GM21526 (cell line): ENCODE results near the gene NBPF3.
"Not testable (repeated sequence)": the region's sequence is repeated elsewhere in the genome, so short reads cannot be mapped to it uniquely, and the experiment has no call there.

ENCODE experiments used
- ATAC-seq: cut with Tn5 transposase; IDR thresholded peaks from one replicate; pipeline ENCODE4 v1.9.1; 2021; ENCODE audit warnings: moderate library complexity; ENCODE audit not compliant: unreplicated experiment, low FRiP score

Gene NBPF3

DNA sequence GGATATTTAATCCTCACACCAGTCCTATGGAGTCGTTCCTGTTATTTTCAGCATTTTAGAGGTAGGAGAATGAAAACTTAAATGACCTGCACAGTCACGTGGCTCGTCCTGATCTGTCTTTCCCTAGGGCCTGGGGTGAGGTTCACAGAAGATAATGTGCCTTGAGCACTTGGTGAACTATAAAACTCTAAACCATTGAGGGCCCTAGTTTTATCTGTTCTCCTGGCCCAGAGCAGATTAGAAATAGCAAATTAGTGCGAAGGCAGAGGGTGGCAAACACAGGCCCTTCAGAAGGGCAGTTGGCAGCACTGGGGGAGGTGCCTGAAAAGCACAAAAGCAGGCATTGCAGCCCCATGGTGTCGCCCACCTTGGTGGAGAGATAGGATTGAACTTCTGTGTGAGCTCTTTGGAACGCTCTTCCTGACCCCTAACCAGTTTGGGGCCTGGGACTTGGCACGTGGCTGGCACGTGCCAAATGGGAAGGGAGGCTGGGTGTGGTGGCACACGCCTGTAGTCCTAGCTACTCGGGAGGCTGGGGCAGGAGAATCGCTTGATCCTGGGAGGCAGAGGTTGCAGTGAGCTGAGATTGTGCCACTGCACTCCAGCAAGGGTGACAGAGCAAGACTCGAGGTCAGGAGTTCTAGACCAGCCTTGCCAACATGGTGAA is 1.2 kb upstream of the NBPF3 start:
- ATAC-seq: not testable (repeated sequence)

DNA sequence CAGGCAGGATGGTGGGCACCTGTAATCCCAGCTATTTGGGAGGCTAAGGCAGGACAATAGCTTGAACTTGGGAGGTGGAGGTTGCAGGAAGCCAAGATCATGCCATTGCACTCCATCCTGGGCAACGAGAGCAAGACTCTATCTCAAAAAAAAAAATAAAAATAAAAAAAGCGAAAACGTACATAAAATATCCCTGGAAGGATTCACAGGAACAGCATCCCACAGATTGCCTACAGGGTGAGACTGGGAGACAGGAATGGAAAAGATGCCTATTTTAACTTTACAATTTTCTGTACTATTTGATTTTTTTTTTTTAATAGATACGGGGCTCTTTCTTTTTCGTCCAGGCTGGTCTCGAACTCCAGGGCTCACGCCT is 604 bp upstream of the NBPF3 start:
- no peak for ATAC-seq

DNA sequence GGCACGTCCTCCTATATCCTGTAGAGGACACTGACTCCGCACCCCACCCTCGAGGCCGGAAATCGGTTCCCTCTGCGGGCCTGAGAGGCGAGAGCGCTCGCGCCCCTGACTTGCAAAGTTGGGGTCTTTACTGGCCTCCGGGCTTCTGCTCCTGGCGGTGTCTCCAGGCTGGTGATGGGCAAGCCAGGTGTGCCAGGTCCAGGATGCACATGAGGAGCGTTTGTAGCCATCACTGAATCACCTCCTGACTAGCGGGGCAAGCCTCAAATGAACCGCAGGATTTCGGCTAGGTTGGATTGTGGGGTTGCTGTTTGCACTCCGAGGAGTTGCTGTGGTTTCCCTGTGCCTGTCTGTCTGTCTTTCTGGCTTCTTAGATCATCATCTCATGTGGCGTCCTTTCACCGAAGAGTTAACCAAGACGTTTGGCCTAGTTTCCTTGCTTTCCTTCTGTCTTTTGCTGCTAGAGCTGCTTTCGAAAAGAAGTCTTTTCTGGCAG is 741 bp downstream of the NBPF3 start:
- not testable (repeated sequence) for ATAC-seq

DNA sequence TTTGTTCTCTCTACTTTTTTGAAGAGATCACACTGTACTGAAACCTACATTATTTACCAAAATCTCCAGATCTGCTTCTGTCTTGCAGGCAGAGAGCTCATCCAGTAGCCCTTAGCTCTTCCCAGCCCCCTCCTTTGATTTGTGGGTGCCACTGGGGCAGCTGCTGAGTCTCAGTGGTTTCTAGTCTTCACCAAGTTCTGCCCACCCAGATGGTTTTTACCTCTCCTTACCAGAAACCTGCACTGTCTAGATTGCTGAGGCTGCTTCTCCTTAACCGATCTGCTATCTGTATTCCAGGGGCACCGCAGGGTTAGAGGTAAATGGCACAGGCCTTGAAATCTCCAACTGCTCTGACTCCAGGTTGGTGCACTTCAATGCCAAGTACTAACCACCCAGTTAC is 6.7 kb downstream of the NBPF3 start:
- ATAC-seq: not testable (repeated sequence)

DNA sequence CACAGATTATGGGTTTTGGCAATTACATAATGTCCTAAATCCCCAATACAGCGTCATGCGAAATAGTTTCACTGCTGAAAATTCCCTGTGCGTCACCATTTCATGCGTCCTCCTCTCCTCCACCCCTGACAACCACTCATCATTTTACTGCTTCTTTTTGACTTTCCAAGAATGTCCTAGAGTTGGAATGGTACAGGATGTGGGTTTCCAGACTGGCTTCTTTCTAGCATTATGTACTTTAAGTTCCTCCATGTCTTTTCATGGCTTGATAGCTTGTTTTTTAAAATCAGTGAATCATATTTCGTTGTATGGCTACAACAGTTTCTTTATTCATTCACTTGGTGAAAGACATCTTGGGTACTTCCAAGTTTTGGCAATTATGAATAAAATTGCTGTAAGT is 7.4 kb downstream of the NBPF3 start:
- no peak for ATAC-seq

DNA sequence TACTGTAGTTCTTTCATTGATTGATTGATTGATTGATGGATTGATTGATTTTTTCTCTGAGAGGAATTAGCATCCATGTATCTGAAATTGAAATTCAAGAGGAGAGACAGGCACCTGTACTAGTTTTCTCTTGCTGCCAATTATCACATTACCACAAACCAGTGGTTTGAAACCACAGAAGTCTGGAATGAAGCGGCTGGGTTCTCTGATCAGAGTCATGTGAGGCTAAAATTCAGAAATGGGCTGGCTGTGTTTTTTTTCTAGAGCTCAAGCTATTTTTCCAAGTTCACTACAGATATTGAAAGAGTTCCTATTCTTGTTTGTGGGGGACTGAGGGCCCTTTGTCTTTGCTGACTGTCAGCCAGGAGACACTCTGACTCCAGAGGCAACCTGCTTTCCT is 10.0 kb downstream of the NBPF3 start:
- ATAC-seq: no peak

DNA sequence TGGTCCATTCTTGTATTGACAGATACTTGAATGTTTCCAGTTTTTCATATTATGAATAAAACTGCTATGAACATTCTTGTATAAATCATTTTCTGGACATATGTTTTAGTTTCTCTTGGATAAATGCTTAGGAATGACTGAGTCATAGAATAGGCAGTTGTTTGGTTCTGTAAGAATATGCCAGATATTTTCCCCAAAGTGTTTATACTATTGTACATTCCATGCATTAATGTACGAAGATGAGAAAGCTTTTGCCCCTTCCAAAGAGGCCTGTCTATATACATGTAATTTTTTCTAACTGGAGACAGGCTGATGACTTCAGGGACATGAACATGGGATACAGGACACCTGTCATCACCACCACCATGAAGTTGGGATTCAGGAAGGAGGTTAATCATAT is 11.3 kb downstream of the NBPF3 start:
- no peak for ATAC-seq

DNA sequence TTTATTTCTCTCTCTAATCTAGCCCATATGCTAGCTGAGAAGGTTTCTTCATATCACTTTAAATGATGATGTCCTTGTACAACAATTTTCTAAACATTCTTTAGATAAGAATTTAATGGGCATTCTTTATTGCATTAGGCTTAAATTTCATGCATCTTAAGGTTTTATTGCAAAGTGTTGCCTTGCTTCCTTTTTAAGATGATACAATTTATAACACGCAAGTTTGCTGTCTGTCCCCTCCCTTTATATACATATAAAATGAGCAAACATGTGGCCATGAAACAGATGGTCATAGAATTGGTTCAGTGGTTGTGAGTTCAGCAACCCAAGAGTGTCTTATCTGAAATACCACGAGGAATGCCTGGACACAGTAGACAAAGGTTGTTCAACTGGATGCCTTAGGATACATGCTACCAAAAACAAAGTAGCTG is 12.1 kb downstream of the NBPF3 start:
- no peak for ATAC-seq

DNA sequence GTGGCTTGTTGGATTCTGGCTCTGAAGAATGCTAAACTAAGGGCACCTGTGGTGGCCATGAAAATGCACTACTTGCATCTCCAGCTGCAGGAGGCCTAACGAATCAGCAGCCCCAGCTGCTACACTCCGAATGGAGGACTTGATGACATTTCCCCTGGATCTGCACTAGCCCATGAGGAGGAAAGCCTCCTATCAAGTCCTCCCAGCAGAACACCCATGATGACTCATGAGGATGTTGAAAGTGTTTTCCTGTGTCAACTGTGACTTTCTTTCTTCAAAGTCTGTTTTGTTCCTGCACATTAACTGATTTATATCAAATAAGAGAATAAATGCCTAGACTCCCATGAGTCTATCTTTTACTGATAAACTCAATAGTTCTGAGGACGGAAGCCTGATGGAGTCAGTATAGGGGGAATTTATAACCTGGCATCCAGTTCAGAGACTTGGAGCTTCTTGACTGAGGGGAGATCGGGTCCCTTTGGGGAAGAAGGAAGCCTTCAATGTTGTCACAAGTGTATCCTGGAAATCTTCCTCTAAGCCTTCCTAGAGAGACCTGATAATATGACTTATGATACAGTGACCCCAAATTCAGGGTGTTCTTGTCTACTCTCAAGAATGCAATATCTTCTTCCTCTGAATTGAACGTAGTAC is 14.2 kb downstream of the NBPF3 start:
- ATAC-seq: not testable (repeated sequence)

DNA sequence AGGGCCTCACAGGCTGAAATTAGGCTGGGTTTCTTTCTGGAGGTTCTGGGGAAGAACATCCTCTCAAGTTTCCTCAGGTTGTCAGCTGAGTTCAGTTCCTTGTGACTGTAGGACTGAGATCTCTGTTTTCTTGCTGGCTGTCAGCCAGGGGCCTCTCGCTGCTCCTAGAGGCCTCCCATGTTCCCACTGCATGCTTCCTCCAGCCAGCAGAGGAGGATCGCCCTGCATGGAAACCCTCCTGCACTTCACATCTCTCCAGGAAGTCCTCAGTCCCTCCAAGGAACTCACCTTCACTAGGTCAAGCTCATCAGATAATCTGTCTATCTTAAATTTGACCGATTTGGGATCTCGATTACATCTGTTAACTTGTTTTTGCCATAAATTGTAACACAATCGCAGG is 15.0 kb downstream of the NBPF3 start:
- not testable (repeated sequence) for ATAC-seq

DNA sequence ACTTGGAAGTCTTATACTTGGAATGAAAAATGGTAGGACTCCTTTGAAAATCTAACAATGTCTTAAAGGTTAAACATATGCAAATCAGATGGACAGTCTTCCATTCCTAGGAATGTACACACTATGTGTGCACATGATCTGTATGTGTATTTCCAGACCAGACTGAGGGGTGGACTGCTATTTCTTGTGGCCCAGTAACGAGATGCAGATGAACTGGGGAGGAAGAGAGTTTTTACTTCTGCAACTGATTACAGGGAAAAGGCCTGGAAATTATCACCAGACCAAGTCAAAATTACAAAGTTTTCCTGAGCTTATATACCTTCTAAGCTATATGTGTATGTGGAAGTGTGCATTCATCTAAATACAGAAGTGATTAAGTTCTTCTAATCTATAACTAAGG is 17.7 kb downstream of the NBPF3 start:
- ATAC-seq: no peak

DNA sequence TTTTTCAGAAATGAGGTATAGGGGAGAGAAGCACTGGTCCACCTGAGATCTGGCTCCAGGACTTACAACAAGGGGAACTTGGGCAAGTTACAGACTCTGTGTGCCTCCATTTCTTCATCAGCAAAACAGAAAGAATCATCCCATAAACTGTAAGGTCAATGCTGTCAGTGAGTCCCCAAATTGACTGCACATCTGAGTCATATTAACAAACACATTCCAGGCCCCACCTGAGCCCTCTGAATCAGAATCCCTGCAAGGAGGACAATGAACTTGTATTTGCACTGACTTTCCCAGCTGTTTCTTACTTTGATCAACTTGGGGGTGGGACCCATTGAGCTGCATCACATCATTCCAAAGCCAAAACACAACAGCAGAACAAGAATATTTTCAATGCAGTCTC is 25.2 kb downstream of the NBPF3 start:
- not testable (repeated sequence) for ATAC-seq

DNA sequence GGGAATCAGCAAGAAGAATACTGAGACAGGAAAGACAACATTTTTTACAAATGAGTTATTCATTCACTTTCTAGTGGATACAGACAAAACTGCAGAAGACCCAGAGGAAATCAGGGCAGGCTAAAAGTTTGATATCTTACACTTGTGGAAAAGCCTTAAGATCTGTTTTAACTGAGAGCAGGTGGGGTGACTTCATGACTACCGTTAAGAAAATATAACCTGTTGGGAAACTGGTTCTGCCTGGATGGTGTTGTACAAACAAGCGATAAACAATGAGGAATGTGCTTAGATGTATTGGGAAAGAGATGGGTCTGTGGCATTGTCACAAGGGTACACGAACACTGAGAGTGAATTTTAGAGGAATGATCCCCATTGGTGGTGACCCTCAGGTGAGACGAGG is 28.0 kb downstream of the NBPF3 start:
- not testable (repeated sequence) for ATAC-seq

DNA sequence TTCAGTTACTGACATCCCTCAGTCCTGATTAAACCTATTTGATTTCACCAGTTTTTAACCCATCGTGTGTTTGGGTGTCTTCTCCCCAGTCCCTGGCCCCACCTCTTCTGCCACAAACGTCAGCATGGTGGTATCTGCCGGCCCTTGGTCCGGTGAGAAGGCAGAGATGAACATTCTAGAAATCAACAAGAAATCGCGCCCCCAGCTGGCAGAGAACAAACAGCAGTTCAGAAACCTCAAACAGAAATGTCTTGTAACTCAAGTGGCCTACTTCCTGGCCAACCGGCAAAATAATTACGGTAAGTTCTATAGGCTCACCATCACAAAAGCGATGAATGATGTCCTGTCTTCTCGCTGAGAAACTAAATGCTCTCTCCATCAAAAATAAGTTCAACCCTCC is 28.7 kb downstream of the NBPF3 start:
- no peak for ATAC-seq

DNA sequence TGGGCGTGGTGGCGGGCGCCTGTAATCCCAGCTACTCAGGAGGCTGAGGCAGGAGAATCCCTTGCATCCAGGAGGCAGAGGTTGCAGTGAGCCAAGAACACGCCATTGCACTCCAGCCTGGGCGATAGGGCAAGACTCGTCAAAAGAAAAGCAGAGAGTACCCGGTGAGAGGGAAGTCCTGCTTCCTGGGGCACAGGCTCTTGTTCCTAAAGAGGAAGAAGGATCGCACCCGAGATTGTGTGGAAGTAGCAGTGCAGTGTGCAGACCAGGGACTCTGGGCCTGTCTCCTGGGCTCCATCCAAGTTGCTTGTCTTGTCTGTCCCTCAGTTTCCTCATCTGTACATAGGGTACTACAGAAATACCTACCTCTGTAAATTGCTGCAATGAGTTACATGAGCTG is 29.6 kb downstream of the NBPF3 start:
- ATAC-seq: no peak

DNA sequence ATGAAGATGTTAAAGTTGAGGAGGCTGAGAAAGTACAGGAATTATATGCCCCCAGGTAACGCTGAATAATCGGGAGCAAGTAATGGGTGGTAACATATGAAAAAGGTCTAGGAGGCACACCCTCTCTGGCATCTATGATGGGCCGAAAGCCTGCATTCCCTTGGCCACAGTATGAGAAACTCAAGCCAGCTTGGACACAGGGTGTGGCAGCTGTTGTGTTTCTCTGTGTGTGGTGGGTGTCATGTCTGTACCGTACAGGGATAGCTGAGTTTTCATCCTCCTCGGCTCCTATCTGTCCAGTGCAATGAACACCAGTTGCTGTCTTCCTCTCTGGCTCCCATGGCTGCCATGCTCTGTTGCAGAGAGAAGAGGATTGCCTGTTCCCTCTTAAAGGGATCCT is 32.9 kb downstream of the NBPF3 start:
- no peak for ATAC-seq

DNA sequence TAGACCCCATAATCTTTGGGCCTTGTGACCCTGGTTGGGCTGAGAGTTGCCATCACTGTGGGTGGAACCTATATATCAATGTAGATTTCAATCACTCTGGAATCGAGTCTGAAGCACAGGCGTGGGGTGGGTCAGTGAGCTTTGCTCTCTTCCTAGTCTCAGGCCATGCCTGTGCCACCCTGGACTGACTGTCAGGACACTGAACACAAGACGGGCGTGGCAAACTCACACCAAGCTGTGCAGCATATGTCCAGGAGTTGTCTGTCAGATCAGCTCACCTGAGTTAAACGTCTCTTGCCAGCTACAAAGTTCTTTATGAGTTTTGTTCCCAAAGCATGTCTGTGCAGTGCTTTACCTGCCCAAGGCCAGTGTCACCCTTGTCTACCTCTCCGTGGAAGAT is 38.4 kb downstream of the NBPF3 start:
- ATAC-seq: no peak

DNA sequence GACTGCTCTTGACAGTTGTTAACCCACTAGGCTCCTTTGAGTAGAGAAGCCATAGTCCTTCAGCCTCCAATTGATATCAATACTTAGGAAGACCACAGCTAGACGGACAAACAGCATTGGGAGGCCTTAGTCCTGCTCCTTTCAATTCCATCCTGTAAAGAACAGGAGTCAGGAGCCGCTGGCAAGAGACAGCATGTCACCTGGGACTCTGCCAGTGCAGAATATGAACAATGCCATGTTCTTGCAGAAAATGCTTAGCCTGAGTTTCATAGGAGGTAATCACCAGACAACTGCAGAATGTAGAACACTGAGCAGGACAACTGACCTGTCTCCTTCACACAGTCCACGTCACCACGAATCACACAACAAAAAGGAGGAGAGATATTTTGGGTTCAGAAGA is 43.9 kb downstream of the NBPF3 start:
- ATAC-seq: not testable (repeated sequence)

DNA sequence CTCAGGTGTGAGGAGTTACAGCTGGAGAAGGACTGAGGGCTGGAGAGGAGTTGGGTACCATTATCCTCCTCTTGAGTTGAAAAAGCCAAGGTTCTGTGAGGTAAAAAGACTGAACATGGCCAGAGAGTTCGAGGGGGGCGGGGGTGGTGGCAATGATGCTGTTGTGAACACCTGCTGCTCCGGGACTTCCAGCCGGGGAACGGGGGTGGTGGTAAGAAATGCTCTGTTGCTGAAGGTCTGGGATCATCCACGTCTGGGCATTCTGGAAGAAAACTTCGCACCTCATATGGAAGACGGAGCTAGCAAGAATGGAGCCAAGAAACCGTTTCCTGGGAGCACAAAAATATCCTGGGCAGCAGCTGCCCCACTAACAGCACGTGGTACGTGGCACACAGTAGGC is 49.2 kb downstream of the NBPF3 start:
- ATAC-seq: no peak

DNA sequence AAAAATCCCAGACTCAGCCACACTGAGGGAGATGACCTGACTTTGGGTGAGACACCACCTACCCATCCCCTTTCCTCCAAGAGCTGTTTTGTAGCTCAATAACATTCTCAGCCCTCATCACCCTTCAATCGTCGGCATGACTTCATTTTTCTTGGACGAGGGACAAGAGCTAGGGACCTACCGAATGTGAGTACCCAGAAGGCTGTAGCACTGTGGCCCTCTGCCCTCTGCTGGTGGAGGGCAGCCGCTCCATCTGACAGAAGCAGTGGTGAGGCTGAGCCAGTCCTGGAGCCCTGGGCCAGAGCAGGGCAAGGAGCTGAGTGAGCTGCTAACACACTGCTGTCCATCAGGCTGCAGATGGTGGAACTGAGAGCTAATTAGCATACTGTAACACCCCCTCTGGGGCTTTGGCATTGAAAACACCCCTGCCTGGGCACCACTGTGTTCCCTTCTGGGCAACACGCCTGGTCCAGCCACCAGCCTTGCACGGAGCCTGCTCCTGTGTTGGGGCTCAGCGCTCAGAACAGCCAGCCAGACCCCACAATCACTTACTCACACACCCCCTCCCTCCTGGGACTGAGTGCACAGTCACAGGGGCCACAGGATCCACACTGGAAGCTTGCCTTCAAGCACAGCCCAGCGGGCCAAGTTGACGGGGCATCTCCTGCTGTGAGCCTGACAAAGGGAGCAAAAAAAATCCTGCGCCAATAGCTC is 51.0 kb downstream of the NBPF3 start:
- no peak for ATAC-seq

DNA sequence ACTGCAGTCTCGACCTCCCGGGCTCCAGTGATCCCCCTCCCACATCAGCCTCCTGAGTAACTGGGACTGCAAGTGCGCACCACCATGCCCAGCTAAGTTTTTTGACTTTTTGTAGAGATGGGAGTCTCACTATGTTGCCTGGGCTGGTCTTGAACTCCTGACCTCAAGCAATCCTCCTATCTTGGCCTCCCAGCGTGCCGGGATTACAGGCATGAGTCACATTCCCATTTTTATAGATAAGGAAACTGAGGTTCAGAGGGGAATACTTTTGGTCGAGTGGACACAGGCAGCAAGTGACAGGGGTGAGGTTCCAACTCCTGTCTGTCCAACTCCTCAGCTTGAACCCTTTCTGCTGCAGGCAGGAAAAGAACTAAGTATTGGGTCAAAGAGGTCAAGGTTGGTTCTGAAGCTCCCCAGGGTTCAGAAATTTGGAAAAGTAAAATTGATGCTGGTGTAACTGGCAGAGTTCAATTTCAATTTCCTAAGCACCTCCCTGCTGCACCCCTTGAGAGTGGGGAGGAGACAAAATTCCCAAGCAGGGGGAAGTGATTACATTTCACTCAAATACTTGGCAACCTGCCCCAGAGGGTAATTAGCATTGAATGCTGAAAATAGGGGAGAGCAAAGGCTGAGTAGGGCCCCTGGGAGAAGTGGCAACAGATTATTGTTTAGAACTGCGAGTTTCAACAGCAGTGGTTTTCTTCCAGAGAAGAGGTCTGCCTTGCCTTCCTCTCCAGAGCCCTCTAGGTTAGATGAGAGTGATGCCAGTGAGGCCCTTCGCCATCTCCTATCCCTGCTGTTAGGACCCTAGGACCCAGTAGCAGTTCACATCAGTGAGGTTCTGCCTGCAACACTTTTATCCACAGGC is 51.8 kb downstream of the NBPF3 start:
- no peak for ATAC-seq
